Stimulated activated CD8-positive, alpha-beta memory T cell treated with anti-CD3 and anti-CD28 coated beads, Interleukin-12 subunit alpha, Interleukin-12 subunit beta, amount 100 ng/mL, for 4 hours (primary cell): ENCODE data around the gene PTPRN2.
"Not testable (repeated sequence)": the region's sequence is repeated elsewhere in the genome, so short reads cannot be mapped to it uniquely, and the experiment has no call there.

Experiments used
- DNase-seq: peaks from one replicate; pipeline ENCODE4 v3.0.0-alpha.2; 2020; ENCODE audit warnings: low read depth

The PTPRN2 gene

GRCh38 chr7:157751951-157752673 is 835.5 kb downstream of the PTPRN2 start:
- DNase-seq, result no peak

DNA sequence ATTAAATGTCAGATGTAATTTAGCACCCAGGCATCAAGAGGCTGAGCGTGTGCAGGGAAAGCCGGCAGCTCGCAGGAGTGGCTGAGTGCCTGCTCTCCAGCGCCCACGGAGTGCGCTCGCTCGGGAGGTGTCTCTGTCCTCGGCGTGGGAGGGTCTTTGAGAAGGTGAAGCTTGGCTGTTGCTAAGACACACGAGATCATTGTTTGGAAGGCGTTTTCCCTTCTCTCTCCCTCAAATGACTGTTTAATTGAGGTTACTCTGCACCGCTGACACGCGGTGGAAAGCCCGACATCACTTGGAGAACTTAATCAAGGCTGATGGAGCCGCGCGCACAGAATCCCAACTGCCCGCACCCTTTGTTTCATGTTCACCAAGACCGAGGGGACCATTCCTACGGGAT is 836.2 kb downstream of the PTPRN2 start:
- DNase-seq, result no peak

- no peak for DNase-seq
These were observed 837.3 kb downstream of the PTPRN2 start for GRCh38 chr7:157750291-157750690.

DNA sequence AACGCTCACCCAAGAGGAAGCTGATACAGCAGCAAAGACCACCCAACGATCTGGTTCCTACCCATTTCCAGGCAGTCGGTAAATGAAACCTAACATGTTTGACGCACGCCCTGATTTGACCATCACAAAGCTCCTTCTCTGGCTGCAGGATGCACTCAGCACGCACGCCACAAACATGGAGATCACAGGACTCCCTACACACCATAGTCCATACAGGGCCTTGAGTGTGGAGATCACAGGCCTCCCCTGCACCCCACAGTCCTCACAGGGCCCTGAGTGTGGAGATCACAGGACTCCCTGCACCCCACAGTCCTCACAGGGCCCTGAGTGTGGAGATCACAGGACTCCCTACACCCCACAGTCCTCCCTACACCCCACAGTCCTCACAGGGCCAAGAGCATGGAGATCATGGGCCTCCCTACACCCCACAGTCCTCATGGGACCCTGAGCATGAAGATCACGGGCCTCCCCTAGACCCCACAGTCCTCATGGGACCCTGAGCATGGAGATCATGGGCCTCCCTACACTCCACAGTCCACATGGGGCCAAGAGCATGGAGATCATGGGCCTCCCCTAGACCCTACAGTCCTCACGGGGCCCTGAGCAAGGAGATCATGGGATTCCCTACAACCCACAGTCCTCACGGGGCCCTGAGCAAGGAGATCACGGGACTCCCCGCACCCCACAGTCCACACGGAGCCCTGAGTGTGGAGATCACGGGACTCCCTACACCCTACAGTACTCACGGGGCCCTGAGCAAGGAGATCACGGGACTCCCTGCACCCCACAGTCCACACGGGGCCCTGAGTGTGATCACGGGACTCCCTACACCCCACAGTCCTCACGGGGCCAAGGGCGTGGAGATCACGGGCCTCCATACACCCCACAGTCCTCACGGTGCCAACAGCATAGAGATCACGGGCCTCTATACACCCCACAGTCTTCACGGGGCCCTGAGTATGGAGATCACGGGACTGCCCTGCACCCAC is 841.6 kb downstream of the PTPRN2 start:
- no peak for DNase-seq

DNA sequence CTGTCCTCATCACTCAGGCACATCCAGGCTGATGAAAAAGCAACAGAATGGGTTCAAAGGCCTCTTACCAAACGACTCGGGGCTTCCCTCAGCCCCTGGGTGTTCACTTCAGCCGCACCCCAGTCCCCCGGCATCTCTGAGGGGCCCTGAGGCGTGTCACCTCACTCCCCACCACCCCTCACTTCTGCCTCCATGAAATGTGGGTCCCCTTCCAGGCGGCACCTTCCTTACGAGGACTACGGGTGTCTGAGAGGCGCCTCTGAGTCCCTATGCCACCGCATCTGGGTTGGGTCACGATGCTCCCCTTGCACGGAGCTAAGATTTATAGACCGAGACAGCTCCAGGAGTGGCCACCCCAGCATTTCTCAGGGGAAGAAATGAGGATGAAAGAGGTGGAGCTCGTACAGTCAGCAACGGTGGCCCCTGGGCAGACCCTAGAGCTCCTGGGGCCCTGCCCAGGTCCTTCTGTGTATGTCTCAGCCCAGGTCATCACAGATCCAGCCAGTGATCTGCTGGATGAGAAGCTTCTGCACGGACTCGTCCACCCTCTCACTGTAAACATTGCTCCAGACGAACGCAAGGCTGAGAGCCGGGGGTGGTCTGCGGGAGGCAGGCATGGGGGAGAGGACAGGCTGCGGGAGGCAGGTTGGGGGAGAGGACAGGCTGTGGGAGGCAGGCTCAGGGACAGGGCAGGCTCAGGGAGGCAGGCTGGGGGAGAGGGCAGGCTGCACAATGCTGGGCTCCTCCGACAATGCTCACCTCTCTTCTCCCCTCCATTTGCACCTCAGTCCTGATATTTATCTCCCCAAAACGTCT is 842.6 kb downstream of the PTPRN2 start:
- DNase-seq, result no peak

DNA sequence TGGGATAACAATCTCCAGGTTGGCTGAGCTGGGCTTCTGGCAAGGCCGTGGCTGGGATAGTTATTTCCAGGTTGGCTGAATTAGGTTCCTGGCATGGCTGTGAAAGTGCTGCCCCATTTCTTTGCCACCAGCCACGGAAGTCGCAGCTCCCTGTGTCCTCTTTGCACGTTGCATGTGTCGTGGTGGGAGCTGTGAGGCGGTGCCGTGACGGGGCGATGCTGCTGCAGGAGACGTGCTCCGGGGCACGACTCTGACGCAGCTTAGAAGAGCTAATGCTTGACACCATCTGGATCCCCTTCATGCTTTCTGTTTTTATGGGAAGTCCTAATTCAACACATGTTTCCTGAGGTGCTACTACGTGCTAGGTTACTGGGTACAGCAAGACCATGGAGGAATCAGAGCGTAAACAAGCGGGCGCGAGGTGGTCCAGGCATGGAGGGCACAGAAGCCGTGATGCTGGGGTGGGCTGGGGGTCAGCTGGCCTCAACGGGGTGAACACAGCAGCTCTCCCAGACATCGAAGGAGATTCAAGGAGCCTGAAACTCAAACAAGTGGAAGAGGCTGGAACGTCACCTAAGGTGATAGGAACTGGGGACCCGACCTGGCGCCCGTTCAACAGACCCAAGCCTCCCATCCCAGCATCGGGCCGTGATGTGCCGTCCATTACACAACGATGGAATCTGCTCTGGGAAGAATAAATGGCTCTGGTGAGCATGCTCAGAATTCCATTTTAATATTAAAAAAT is 843.7 kb downstream of the PTPRN2 start:
- DNase-seq, result no peak

- no peak for DNase-seq
These were observed 847.3 kb downstream of the PTPRN2 start for GRCh38 chr7:157740251-157740798.

DNA sequence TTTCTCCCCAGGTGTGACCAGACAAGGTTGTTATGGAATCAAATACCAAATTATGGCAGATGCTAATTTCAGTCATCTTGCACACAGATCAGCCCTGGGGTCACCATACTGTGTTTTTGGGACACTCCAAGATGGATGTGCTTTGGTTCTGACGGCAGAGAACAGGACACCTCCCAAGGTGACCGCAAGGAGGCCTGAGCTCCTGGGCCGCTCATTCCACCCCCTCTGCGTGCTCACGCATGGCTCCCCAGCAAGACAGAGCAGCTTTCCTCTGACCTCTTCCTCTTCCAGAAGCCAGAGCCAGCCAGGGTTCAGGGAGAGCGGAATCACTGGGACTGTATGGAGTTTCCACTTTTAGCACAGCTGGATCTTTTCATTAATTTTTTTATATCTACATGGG is 848.0 kb downstream of the PTPRN2 start:
- no peak for DNase-seq

DNA sequence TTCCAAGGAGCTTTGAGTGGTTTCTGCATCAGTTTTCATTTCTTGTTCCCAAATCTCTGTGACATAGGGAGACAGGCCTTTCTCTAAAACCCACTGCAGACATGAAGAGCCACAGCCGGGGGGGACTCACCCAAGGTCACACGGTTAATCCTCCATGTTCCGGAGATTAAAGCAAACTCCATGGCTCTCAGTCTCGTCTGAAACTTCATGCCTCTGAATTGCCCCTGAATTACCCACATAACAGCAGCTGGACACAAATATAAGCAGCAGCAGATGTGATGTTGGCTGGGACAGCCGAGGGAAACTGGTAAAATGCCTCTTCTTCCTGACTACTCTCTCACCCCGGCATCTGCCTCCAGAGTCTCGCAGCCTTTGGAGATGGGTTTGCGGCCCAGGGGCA is 848.6 kb downstream of the PTPRN2 start:
- DNase-seq, result no peak

GRCh38 chr7:157738066-157738460 is 849.6 kb downstream of the PTPRN2 start:
- DNase-seq, result no peak

- DNase-seq, result no peak
These were observed 850.2 kb downstream of the PTPRN2 start for GRCh38 chr7:157737151-157738065.

DNA sequence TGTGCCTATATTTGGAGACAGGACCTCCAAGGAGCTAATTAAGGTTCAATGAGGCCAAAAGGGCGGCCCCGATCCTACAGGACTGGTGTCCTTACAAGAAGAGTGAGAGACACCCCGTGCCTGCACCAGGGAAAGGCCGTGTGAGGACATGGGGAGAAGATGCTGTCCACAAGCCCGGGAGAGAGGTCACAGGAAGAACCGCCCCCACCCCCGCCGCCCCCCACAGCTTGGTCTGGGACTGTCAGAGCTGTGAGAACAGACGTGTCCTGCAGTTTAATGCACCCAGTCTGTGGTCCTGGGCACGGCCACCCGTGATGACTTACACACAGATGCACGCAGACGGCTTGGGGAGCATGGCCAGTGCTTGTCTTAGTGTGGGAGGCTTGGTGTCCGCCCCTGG is 851.3 kb downstream of the PTPRN2 start:
- no peak for DNase-seq

- DNase-seq, result no peak
These were observed 851.8 kb downstream of the PTPRN2 start for GRCh38 chr7:157735826-157736225.

DNA sequence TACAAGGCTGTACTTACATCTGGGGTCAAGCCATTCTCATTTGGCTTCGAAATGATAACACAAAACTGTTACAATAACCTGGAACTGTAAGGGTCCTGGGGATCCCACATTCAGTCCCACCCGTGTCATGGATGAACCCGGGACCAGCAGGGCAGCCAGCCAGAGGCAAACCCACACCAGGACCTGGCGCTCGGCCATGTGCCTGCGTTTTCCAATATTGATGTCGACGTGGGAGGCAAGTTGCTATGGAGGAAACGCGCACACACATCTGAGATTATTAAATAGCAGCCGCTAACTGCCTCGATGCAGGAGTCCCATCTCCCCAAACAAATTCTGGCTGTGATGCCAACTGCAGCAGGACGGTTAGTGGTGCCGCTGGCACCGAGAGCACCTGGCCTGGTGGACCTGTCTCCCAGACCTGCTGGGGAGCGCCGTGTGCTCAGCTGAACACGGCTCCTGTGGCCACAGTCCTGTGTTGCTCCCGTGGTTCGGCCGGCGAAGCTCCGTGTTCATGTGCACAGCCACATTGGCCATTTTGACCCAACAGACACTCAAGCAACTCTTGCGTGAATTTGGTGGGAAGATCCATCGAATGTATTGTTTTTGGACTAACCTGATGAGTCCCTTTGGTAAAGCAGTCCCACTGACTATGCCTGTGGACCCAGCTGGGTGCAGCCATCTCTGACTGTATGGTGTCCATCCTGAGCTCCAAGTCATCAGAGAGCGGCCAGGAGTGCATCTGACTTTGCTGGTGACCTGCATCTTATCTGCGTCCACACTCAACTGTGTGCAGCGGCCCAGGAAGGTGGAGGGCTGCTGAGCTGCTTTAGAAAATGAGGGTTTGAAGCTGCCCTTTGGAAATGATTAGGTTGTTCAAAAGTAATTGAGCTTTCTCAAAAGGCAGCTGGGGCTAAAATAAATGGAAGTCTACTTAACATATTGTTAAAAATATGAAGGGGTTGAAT is 852.7 kb downstream of the PTPRN2 start:
- no peak for DNase-seq

DNA sequence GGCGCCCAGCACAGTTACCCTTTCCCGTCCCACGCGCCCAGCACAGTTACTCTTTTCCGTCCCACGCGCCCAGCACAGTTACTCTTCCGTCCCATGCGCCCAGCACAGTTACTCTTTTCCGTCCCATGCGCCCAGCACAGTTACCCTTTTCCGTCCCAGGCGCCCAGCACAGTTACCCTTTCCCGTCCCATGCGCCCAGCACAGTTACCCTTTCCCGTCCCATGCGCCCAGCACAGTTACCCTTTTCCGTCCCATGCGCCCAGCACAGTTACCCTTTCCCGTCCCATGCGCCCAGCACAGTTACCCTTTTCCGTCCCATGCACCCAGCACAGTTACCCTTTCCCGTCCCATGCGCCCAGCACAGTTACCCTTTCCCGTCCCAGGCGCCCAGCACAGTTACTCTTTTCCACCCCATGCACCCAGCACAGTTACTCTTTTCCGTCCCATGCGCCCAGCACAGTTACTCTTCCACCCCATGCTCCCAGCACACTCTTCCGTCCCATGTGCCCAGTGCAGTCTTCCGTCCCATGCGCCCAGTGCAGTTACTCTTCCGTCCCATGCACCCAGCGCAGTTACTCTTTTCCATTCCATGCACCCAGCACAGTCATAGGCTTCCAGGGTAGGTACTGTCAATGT is 853.7 kb downstream of the PTPRN2 start:
- not testable (repeated sequence) for DNase-seq

- DNase-seq, result no peak
These were observed 856.5 kb downstream of the PTPRN2 start for GRCh38 chr7:157731126-157731525.

GRCh38 chr7:157730614-157731013 is 857.0 kb downstream of the PTPRN2 start:
- DNase-seq, result no peak

GRCh38 chr7:157729566-157729965 is 858.1 kb downstream of the PTPRN2 start:
- DNase-seq, result no peak
